SK-N-SH treated with all-trans-retinoic acid at 6 μM for 48 hours (cell line): ENCODE results near the gene NKAIN4.

Source experiments
- CSRNP3 ChIP-seq: fragments of 250-450 bp; sonication (Bioruptor Pico); IDR thresholded peaks from 2 replicates; pipeline ENCODE4 v1.5.1; 2021; ENCODE audit warnings: mild to moderate bottlenecking, moderate library complexity
- ISL1 ChIP-seq: fragments of 250-450 bp; sonication (Bioruptor Pico); IDR thresholded peaks from 2 replicates; pipeline ENCODE4 v2.1.2; 2022; ENCODE audit warnings: mild to moderate bottlenecking, moderate library complexity
- OSR1 ChIP-seq: fragments of 250-450 bp; sonication (Bioruptor Pico); IDR thresholded peaks from 2 replicates; pipeline ENCODE4 v1.8.0; 2022; ENCODE audit warnings: moderate library complexity, mild to moderate bottlenecking, inconsistent platforms
- PATZ1 ChIP-seq: fragments of 250-450 bp; sonication (Bioruptor Pico); IDR thresholded peaks from 2 replicates; pipeline ENCODE4 v1.8.0; 2020; ENCODE audit warnings: mild to moderate bottlenecking, moderate library complexity, borderline replicate concordance
- RARB ChIP-seq: fragments of 250-450 bp; sonication (Bioruptor Pico); IDR thresholded peaks from 2 replicates; pipeline ENCODE4 v1.8.0; 2021; ENCODE audit warnings: mild to moderate bottlenecking, moderate library complexity
- TCF4 ChIP-seq: fragments of 250-450 bp; sonication (Bioruptor Pico); IDR thresholded peaks from 2 replicates; pipeline ENCODE4 v1.8.0; 2021; ENCODE audit warnings: mild to moderate bottlenecking, moderate library complexity, borderline replicate concordance
- ZFP3 ChIP-seq: fragments of 250-450 bp; sonication (Bioruptor Pico); IDR thresholded peaks from 2 replicates; pipeline ENCODE4 v1.5.0; 2020; ENCODE audit warnings: mild to moderate bottlenecking, moderate library complexity
- ZFP30 ChIP-seq: fragments of 450-650 bp; formaldehyde crosslinking; IDR thresholded peaks from 2 replicates; pipeline ENCODE4 v1.5.0; 2022; ENCODE audit warnings: mild to moderate bottlenecking, moderate library complexity
- ZNF8 ChIP-seq: fragments of 450-650 bp; formaldehyde crosslinking; IDR thresholded peaks from 2 replicates; pipeline ENCODE4 v1.5.0; 2020; ENCODE audit warnings: mild to moderate bottlenecking, moderate library complexity

GRCh38 chr20:63261060-63261794 lies 7.0 kb upstream of the NKAIN4 start:
- TF ChIP-seq ZFP3 (CRISPR knock-in tag) (no peak), RARB (CRISPR knock-in tag) (no peak), TCF4 (CRISPR knock-in tag) (no peak), ISL1 (CRISPR knock-in tag) (no peak), CSRNP3 (CRISPR knock-in tag) (no peak), ZNF8 (CRISPR knock-in tag) (no peak), ZFP30 (CRISPR knock-in tag) (no peak), OSR1 (CRISPR knock-in tag) (no peak), PATZ1 (no peak)
